GM21717 (cell line): ENCODE data around the gene ZNF76.
A peak's percentile ranks its signal among the peaks of the same experiment; 100 is the strongest.
"Not testable (repeated sequence)": the region's sequence is repeated elsewhere in the genome, so short reads cannot be mapped to it uniquely, and the experiment has no call there.

Experiments
- ATAC-seq: cut with Tn5 transposase; IDR thresholded peaks from one replicate; pipeline ENCODE4 v1.9.1; 2021; ENCODE audit warnings: mild to moderate bottlenecking, moderate library complexity; ENCODE audit not compliant: unreplicated experiment

ZNF76 gene

DNA sequence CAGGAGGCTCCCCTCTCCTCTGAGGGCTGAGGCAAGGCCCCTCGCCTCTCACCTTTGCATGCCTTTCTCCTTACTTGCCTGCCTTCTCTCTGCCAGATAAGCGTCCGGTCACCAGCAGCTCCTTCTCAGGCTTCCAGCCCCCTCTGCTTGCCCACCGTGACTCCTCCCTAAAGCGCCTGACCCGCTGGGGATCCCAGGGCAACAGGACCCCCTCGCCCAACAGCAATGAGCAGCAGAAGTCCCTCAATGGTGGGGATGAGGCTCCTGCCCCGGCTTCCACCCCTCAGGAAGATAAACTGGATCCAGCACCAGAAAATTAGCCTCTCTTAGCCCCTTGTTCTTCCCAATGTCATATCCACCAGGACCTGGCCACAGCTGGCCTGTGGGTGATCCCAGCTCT is 61.6 kb downstream of the ZNF76 start:
- ATAC-seq, result no peak

DNA sequence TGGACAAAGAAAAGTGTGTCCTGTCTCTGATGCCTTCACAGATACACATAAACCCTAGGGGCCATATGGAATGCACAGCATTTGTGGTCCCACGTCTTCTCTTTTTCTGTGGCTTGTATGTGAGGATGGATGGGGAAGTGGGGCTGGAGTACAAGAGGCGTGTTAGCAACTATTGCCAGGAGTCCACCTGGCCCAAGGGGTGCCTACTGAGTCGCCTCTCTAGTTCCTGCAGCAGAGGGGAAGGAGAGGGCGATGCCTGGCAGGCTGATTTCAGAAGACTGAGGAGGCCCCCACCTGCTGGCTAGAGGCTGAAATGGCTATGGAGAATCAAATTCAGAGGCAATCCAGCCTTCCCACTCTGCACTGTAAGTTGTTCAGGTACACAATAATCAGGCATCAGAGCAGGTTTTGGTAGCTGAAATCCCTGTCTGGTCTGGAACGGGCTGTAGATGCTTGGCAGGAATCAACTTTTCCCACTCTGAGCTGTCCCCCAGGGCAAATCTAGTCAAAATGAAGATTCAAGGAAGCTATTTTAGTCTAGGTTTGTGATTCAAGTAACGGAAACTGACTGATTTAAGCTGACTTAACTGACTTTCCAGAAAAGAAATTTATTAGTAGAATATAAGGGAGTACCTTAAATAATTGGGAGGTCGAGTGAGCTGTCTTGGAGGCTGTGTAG is 68.0 kb downstream of the ZNF76 start:
- ATAC-seq, result peak; percentile 52

DNA sequence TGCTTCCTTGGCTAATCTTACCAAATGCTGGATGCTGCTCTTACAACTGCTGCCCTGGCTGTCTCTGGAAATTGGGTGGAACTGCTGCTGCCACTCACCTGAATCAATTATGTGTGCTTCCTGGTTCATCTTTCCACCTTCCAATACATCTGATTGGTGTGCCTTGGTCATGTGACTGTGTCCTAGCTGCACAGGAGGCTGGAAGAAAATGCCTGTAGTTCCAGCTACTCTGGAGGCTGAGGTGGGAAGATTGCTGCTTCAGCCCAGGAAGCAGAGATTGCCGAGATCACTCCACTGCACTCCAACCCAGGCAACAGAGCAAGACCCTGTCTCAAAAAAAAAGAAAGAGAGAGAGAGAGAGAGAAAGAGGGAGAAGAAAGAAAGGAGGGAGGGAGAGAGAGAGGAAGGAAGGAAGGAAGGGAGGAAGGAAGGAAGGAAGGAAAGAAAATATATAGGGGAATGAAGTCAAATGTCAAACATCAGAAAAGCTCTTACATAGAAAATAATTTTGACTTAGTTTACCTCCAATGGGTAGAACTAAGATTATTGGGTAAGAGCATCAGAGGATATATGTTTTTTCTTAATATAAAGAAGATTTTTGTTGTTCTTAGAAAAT is 68.7 kb downstream of the ZNF76 start:
- no peak for ATAC-seq

DNA sequence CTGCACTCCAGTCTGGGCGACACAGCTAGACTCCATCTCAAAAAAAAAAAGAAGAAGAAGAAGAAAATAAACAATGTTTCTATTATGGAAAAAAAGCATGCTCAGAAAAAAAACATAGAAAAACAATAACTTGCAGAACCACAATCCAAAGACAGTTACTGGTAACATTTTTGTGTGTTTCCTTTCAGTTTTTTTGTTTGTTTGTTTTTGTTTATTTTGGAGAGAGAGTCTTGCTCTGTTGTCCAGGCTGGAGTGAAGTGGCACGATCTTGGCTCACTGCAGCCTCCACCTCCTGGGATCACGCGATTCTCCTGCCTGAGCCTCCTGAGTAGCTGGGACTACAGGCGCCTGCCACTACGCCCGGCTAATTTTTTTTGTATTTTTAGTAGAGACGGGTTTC is 69.4 kb downstream of the ZNF76 start:
- ATAC-seq, result not testable (repeated sequence)

DNA sequence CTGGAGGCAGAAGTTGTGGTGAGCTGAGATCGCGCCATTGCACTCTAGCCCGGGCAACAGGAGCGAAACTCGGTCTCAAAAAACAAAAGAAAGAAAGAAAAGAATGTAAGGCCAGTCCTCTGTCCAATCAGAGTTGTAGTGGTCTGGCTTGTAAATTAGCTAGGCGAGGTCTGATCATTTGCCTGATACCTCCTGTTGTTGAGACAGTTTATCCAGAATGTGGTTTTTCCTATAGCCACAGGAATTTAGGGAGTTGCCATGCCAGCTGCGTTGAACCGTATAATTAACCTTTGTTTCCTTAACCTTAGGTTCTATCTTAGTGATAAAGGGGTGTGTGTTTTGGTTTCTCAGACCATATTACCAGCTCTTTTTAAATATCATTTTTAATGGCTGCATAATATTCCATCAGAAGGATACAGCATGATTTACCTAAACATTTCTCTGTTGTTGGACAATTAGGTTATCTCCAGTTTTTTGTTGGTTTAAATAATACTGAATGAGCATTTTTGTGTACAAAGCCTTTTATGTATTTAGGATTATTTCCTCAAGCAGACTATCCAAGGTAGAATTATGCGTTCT is 71.1 kb downstream of the ZNF76 start:
- ATAC-seq, result no peak

DNA sequence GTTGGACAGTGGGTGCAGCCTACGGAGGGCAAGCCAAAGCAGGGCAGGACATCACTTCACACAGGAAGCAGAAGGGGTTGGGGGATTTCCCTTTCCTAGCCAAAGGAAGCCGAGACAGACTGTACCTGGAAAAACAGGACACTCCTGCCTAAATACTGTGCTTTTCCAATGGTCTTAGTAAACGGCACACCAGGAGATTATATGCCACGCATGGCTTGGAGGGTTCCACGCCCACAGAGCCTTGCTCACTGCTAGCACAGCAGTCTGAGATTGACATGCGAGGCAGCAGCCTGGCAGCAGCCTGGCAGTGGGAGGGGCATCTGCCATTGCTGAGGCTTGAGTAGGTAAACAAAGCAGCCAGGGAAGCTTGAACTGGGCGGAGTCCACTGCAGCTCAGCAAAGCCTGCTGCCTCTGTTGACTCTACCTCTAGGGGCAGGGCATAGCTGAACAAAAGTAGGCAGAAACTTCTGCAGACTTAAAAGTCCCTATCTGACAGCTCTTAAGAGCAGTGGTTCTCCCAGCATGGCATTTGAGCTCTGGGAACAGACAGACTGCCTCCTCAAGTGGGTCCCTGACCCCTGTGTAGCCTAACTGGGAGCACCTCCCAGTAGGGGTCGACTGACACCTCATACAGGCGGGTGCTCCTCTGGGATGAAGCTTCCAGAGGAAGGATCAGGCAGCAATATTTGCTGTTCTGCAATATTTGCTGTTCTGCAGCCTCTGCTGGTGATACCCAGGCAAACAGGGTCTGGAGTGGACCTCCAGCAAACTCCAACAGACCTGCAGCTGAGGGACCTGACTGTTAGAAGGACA is 72.7 kb downstream of the ZNF76 start:
- ATAC-seq, result not testable (repeated sequence)

DNA sequence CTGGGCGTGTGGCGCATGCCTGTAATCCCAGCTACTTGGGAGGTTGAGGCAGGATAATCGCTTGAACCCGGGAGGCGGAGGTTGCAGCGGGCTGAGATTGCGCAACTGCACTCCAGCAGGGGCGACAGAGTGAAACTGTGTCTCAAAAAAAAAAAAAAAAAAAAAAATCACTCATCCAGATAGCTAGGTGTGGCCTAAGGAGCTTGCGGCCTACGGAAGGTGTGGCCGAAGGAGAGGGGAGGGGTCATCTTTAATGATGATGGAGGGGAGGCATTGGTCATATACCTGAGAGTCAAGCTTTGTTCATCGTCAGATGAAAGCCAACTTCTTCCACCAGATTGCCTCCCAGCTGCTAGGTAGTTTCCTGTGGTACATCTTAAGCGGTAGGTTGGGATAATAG is 82.0 kb downstream of the ZNF76 start:
- no peak for ATAC-seq

DNA sequence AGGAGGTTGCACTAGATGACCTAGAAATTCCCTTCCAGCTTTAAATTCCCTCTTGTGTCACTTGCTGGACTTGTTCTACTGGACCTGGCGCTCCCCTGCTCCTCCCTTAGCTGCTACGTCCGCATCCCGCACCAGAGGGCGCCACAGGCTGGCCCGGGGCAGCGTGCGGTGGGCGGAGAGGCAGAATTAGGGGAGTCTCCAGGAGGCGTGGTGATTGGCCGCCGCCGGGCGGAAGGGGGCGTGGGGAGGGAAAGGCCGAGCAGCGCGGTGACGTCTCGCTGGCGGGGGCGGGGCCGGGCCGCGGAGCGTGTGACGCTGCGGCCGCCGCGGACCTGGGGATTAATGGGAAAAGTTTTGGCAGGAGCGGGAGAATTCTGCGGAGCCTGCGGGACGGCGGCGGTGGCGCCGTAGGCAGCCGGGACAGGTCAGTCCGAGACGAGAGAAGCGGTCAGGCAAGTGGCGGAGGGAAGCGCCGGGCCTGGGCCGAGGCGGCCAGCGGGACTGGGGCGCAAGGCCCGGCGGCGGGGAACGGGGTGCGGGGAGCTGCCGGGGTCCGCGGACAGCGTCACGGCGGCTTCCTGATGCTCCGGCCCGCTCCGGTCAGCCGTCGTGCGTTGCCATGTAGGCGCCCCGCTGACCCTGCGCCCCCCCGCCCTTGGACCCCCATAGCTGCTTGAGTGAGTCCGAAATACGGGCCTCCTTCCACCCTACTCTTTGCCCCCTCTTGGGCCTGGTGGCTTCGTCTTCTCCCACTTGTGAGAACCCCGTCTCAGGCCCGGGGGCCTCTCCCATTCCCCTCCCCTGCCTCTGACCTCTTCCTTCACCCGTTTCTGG is 82.9 kb downstream of the ZNF76 start, which contains the start of gene PPARD:
Gene PPARD (plus strand): TSS at position 301 of the 834 bp plus-strand sequence. CDS start 68,530 bp downstream, outside the sequence.
- ATAC-seq, result peak; percentile 94

DNA sequence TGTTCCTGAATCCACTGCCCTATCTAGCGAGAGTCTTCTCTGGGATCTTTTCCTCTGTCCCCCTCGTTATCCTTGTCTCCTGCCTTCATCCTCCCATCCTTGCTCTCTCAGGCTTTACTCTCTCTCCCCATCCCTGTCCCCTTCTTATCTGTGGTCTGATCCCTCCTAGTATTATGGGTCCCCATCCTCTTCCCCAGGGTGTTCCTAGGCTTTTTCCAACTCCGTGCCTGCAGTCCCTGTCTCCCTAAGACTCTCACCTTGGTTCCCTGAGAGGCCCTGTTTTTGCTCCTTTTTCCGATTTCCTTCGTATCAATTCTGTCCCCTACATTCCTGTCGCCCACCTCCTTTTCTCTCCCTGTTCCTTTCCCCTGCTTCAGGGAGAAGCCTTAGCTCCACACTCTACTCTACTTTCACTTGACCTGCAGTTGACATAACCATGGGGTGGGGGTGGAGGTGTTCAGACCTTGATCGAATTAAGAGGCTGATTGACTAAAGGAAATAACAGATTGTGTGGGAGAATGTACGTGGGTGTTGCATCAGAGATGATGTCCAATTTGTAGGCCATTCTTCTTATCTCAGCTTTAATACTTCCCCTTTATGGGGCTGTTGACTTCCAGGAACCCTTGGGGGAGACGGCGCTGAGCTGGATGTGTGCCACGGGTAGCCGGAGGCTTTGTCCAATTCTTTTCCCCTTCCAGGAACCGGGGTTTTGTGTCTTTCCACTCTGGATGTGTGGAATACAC is 83.7 kb downstream of the ZNF76 start:
- ATAC-seq, result no peak

DNA sequence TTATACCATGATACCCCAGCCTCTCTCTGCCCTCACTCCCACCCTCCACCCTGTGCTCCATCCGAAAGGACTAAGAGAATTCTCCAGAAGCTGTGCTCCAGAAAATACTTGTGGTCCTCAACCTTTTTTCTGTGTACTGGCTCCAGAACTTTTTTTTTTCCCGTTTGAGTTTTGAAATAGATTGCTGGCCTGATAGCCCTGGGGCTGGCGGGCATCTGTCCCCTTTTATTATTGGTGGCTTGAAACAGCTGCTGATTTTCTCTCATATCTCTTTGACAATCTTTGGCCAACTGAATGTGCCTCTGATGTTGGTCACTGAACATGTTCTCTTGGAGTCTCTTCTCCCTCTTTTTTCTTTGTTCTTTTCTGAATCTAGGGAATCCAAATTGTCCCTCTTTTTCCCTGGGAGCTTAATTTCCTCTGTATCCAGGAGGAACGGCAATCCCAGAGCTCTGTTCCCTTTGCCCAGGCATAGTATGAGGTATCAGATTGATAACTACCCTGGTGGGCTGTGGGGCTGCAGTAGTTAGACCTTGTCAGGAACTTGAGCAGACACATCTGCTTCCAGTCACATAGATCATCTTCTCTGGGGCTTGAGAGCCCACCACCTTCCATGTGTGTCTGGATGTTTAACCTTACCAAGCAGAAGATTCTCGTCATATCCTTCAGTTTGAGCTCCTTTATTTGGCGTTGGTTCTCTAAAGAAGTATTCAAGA is 84.5 kb downstream of the ZNF76 start:
- no peak for ATAC-seq
